GM18505 (cell line): ENCODE measurements around the gene UQCC5.

Source experiments
- ATAC-seq: cut with Tn5 transposase; IDR thresholded peaks from one replicate; pipeline ENCODE4 v1.9.1; 2021; ENCODE audit not compliant: unreplicated experiment
- POLR2A ChIP-seq: IDR thresholded peaks from 4 replicates; pipeline ENCODE4 v1.6.1; 2011; ENCODE audit warnings: borderline replicate concordance; ENCODE audit not compliant: insufficient read depth, insufficient read length; ENCODE audit errors: extremely low read depth

UQCC5 gene

DNA sequence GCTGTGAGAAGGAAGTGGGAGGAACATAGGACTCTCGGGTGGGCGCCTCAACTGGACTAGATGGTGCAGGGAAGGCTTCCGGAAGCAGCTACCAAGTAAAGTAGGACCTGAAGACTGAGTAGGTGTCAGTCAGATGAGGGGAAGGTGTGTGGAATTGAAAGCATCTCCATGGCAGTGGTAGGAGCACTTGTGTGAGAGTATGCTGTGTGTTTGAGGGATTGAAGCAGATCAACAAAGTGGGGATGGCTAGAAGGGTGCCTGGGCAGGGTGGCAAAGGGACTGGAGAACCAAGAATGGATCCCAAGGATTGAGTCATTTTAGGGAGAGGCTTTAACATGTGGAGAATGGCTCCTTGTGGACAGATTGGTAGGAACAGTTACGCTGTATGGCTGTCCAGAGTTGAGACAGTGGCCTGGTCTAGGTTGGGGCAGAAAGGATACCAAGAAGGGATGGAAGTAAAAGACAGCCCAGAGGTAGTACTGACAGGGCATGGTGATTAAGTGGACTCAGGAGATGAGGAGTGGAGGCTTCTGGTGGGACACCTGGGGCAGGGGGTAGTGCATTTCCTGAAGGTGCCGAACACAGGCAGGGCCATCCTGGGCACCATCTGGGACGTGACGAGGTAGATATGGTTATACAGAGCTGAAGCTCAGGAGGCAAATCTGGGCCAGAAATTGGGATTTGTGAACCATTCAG is 1.5 kb downstream of the UQCC5 start:
- no peak for TF ChIP-seq POLR2A
- ATAC-seq = no peak

DNA sequence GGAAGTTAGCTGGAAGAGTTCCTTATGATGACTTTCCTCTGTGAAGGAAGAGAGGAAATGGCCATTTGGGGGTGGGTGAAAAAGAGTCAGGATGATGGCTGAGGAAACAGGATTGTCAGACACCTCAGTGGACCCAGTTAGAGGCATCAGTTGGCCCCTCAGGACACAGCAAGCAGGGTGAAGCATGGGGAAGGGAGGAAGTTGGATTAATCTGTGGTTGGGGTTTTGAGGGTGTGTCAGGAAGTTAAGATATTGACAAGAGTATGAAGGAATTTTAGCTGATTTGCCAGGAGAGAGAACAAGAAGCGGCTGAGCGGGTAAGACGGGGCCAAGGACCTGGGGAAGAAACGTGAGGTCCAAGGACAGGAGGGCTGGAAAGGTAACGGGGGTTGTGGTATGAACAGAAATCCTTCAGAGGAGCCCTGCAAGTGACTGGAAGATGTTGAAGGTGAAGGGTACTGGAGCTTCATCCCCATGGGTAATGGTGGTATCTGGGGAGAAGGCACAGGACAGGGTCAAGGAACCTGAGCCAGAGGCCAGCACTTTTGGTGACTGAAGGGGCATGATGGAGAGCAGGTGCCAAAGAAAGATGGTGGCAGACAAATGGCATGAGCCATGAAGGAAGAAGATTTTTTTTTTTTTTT is 2.7 kb downstream of the UQCC5 start:
- ATAC-seq = no peak
- TF ChIP-seq POLR2A = no peak

DNA sequence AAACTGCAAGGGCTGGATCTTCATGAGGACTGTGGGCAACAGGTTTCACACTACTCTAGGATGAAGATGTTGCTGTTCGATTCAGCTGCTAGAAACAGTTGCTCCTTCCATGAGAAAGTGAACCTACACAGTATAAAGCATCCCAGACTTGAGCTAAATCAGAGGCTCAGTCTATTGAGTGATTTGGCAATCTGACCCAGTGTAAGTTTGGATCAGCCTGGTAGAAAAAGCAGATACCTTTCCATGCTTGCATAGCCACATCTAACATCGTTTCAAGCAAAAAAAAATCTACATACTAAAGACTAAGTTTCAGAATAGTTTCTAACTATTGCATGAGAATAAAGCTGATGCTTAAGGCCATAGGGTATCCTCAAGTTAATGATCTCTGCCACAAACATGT is 4.6 kb downstream of the UQCC5 start:
- ATAC-seq = no peak
- TF ChIP-seq POLR2A = no peak

DNA sequence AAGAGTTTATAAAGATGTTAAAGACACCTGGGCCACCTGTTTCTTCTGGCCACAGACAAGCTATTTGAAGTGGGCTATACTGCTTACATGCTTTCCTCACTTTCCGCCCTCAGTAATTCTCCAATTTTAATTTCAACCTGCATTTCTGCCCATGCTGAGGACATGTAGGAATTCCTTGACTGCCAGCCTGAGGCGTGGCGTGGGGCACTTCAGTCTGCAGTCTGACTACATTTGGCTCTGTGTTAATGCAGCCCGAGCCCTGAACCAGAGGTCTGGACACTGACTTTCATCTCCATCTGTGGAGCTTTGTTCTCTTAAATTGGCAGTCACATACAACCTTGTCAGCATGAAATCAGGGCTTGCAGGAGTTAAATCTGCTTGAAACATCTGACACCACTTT is 8.5 kb downstream of the UQCC5 start:
- TF ChIP-seq POLR2A = no peak
- ATAC-seq = no peak

DNA sequence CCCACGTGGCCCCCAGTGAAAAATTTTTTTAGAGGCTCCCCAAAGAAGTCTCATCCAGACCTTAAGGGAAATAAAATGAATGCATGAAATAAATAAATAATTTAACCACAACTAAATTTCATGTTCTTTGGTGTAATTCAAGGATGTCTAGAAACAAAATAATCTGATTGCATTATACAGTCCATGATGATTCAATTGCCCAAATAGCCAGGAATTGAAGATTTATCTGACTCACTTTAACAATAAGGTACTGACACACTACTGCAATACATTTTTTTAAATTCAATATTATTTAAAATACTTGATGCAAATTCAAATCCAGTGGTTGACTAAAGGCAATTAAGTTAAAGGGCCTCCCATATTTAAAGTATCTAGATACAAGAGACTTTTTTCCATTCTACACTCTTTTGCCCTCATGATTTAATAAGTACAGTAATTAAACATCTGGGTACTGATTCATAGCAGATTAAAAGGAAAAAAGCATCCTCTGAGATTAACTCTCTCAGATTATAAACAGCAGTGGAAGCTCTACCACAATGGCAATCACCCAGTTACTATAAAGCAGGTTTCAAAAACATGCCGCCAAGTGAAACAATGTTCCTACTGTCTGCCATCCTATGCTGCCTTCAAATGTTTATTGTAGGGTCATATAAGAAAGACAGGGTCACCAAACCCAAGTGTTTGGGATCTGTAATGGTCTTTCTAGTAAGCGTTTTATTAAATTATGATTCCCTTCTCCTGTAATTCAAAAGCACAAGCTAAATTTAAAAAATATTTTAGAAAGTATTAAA is 9.9 kb downstream of the UQCC5 start:
- ATAC-seq = no peak
- no peak for TF ChIP-seq POLR2A

DNA sequence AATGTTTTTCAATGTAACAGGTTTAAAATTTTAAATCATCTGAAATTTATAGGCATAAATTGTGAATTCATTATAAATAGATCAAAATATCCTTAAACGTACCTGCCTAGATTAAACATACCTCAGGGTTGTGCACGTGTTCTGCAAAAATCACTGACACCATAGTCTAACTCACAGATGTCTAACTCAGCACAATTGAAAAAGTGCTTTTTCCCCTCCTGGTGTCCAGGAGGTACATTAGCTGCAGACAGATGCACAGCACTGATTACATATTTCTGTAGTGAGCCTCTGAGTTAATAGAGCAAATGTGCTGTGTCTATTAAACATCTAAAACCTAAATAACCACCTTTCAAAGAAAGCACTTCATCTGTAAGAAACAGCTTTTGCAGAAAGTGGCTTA is 10.7 kb downstream of the UQCC5 start:
- no peak for ATAC-seq
- no peak for TF ChIP-seq POLR2A

- ATAC-seq = no peak
- TF ChIP-seq POLR2A = no peak
These were observed 14.7 kb downstream of the UQCC5 start for GRCh38 chr3:52551118-52551517.

DNA sequence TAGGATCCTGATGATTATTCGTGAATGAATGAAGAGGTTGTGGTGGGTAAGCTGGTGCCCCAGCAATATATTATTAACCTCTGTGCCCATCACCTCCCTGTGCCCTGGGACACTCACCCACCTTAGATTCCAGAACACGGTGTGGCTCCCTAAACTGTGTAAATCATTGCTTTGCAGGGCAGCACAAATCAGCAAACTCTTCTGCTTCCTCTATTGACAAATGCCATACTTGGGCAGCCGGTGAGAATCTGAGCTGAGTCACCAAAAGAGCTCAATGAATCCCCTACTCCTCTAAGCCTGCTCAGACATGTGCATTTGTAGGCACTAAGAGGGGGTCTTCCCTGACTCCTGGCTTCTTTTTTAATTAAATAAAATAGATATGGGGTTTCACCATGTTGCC is 15.7 kb downstream of the UQCC5 start:
- no peak for ATAC-seq
- TF ChIP-seq POLR2A = no peak

DNA sequence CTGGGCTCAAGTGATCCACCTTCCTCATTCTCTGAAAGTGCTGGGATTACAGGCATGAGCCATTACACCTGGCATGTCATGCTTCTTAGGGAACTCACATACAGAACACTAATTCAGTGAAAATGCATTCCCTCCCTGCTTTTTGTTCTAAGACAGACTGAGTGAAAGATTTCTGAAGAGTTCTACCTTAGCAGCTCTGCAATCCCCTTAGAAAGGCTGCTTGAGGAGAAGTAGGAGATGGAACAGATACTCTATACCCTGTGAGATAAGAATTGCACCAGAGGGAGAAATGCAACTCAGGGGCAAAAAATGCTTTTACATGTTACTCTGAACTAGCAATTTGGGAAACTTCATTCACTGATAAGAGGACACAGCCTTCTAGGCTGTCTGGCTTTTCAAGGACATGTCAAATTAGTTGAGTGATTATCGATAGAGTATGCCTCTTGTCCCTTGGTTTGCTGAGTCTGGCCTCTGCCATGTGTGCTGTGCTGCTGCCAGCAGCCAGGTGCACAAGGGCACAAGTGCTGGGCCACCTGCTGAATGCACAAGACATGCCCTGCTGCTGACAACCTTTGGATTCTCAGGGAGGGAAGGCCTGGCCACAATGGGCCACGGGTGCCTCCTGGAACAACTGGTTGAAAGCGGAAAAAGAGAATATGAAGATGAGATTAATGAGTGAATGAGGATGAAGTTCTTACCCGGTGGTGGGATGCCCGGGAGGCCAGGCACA is 17.8 kb downstream of the UQCC5 start:
- ATAC-seq = no peak
- no peak for TF ChIP-seq POLR2A

DNA sequence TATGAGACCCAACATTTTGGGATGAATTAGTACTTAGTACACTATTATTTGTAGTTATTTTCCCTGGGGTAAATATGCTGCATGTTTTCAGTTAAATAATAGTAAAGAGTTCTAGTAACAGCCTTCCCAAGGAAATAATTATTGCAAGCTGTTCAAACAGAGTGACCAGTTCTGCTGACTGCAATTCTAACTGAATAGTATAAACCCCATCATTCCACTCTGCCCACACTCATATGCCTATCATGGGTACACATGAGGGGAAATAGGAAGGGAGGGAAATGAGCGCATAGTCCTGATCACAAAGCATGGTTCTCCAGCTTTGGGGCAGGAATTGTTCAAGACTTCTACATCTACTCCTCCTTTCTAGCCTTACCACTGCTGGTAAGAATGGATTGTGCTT is 18.7 kb downstream of the UQCC5 start:
- no peak for TF ChIP-seq POLR2A
- ATAC-seq = no peak

GRCh38 chr3:52557011-52557960 is 20.9 kb downstream of the UQCC5 start:
- no peak for TF ChIP-seq POLR2A
- no peak for ATAC-seq

DNA sequence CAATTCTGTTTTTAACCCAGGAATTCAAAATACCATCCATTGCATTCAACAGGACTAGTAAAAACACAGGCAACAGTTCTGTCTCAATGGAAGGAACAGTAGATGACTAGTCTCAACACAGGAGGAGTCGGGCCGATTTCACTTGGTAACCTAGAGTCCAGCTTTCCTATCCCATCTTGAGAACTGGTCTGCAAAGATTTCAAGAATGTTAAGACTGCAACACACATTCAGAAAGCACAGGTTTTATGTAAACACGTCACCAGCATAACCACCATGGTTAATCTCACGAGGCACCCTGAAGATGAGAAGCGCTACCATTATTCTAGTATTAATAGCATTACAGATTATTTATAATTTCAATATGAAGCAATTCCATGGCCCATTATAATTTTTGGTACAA is 22.0 kb downstream of the UQCC5 start:
- no peak for TF ChIP-seq POLR2A

More for the DNA sequence above, 22.0 kb downstream of the UQCC5 start:
- ATAC-seq = no peak
